Neural cell (in vitro differentiated cells): Measurements from ENCODE around the gene PLEKHG3. TPM values are rescaled to one million over a fixed set of nuclear protein-coding genes. Genes with fewer than 3 reads are reported as not detected.

ENCODE experiments used
- H2AFZ ChIP-seq: fragments of 200-600, 300-800 bp; sonication (generic), shearing (Covaris generic); 2 replicates; pipeline ENCODE4 v1.6.0; 2014; ENCODE audit warnings: low read depth, mild to moderate bottlenecking, antibody characterized with exemption, low read length, moderate library complexity
- H3F3A ChIP-seq: fragments of 200-600 bp; shearing (Covaris generic); 2 replicates; pipeline ENCODE4 v1.6.1; 2016; ENCODE audit warnings: mild to moderate bottlenecking, moderate library complexity, mixed read lengths, antibody characterized with exemption, low read length; ENCODE audit not compliant: insufficient read depth, poor library complexity, severe bottlenecking
- H3K27ac ChIP-seq: fragments of 200-600, 300-800 bp; sonication (generic), shearing (Covaris generic); 2 replicates; pipeline ENCODE4 v1.5.1; 2014; ENCODE audit warnings: mild to moderate bottlenecking, low read length, moderate library complexity
- H3K27me3 ChIP-seq: fragments of 300-800, 200-600 bp; sonication (generic), shearing (Covaris generic); 2 replicates; pipeline ENCODE4 v1.6.0; 2014; ENCODE audit warnings: mild to moderate bottlenecking, low read depth, low read length, moderate library complexity; ENCODE audit not compliant: insufficient read depth
- H3K36me3 ChIP-seq: fragments of 300-800, 200-600 bp; sonication (generic), shearing (Covaris generic); 2 replicates; pipeline ENCODE4 v1.5.1; 2014; ENCODE audit warnings: mild to moderate bottlenecking, antibody characterized with exemption, low read length, moderate library complexity; ENCODE audit not compliant: insufficient read depth
- H3K4me2 ChIP-seq: fragments of 300-800, 200-600 bp; sonication (generic), shearing (Covaris generic); 2 replicates; pipeline ENCODE4 v1.6.0; 2014; ENCODE audit warnings: mild to moderate bottlenecking, low read length
- H3K4me3 ChIP-seq: fragments of 300-800, 200-600 bp; sonication (generic), shearing (Covaris generic); 2 replicates; pipeline ENCODE4 v1.5.1; 2014; ENCODE audit warnings: mild to moderate bottlenecking, low read length, moderate library complexity
- H3K79me2 ChIP-seq: fragments of 200-600 bp; shearing (Covaris generic); replicated peaks from 2 replicates; pipeline ENCODE4 v1.6.0; 2014; ENCODE audit warnings: mild to moderate bottlenecking, low read length, moderate library complexity; ENCODE audit not compliant: insufficient read depth
- H3K9ac ChIP-seq: fragments of 300-800, 200-600 bp; sonication (generic), shearing (Covaris generic); 2 replicates; pipeline ENCODE4 v1.6.1; 2016; ENCODE audit warnings: mild to moderate bottlenecking, low read length, mixed read lengths
- H3K9me2 ChIP-seq: fragments of 200-600 bp; shearing (Covaris generic); 2 replicates; pipeline ENCODE4 v1.6.1; 2016; ENCODE audit warnings: mild to moderate bottlenecking, low read length, mixed read lengths; ENCODE audit not compliant: insufficient read depth
- H3K9me3 ChIP-seq: fragments of 200-600, 300-800 bp; sonication (generic), shearing (Covaris generic); 2 replicates; pipeline ENCODE4 v1.6.1; 2016; ENCODE audit warnings: mild to moderate bottlenecking, mixed run types, low read length, moderate library complexity, mixed read lengths
- H4K20me1 ChIP-seq: fragments of 200-600 bp; shearing (Covaris generic); 2 replicates; pipeline ENCODE4 v1.6.1; 2016; ENCODE audit warnings: mild to moderate bottlenecking, mixed run types; ENCODE audit not compliant: insufficient read depth
- CTCF ChIP-seq: fragments of 450-650 bp; IDR thresholded peaks from 2 replicates; pipeline ENCODE4 v1.5.1; 2014; ENCODE audit warnings: antibody characterized with exemption, mild to moderate bottlenecking, moderate library complexity; ENCODE audit not compliant: poor library complexity, severe bottlenecking
- EP300 ChIP-seq: fragments of 450-650 bp; conservative IDR thresholded peaks from 2 replicates; pipeline ENCODE4 v1.6.1; 2014; ENCODE audit warnings: antibody characterized with exemption, mild to moderate bottlenecking, moderate library complexity; ENCODE audit not compliant: poor library complexity, severe bottlenecking
- EZH2 ChIP-seq: fragments of 200-600, 300-800 bp; shearing (Covaris generic), sonication (generic); IDR thresholded peaks from 2 replicates; pipeline ENCODE4 v1.6.1; 2014; ENCODE audit warnings: antibody characterized with exemption, low read length, borderline replicate concordance, mild to moderate bottlenecking; ENCODE audit not compliant: insufficient read depth, poor library complexity, severe bottlenecking
- MXI1 ChIP-seq: fragments of 450-650 bp; conservative IDR thresholded peaks from 2 replicates; pipeline ENCODE4 v1.6.1; 2014; ENCODE audit warnings: antibody characterized with exemption, mild to moderate bottlenecking; ENCODE audit not compliant: poor library complexity, severe bottlenecking
- POLR2AphosphoS5 ChIP-seq: IDR thresholded peaks from 2 replicates; pipeline ENCODE4 v1.6.1; 2012
- RAD21 ChIP-seq: fragments of 450-650 bp; conservative IDR thresholded peaks from 2 replicates; pipeline ENCODE4 v1.6.1; 2014; ENCODE audit warnings: antibody characterized with exemption, mild to moderate bottlenecking, moderate library complexity
- REST ChIP-seq: IDR thresholded peaks from 2 replicates; pipeline ENCODE4 v1.6.1; 2012; ENCODE audit warnings: borderline replicate concordance
- SMC3 ChIP-seq: fragments of 450-650 bp; conservative IDR thresholded peaks from 2 replicates; pipeline ENCODE4 v1.6.1; 2014; ENCODE audit warnings: antibody characterized with exemption, mild to moderate bottlenecking, moderate library complexity; ENCODE audit not compliant: poor library complexity
- TAF1 ChIP-seq: IDR thresholded peaks from 2 replicates; pipeline ENCODE4 v1.6.1; 2012; ENCODE audit warnings: low read depth
- polyA plus RNA-seq: library from polyadenylated mRNA; depleted of rRNA; stranded (reverse); fragments of >200 nt; gene quantifications from 2 replicates; pipeline ENCODE4 v1.2.3, GENCODE V29; 2014

The PLEKHG3 gene
- polyA plus RNA-seq, 1 donor from 2014 or later: 15.8 TPM

DNA sequence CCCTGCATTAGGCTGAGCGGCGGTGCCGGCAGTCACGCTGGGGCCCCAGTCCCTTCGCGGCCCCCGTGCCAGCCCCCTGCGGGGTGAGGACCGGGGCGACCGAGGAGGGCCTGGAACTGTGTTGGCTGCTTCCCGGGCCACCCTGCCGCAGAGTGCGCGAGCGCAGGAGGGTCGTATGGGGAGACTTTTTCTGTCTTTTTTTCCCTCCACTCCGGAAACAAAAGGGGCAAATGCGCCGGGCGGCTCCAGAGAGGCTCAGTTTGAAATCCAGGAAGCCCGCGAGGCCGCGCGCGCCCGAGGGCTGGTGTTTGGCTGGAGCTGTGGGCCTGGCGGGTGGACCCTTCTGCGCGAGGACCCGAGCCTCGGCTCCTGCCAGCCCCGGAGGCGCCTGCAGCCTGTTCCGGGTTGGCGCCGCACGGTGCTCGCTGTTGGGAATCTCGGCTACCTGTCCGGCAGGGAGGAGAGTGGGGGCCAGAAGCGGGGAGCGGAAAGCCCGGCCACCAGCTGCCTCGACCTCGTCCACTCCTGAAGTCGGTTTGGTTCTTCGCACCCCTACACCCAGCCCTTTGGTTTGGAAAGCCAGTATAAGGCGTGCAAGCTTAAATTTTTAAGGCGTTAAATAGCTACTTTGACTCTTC lies 638 bp downstream of the PLEKHG3 start:
- H3K79me2 ChIP-seq: peaks cover 20% of the 10 kb centered on the region
- H4K20me1 ChIP-seq: no peaks in the 10 kb centered on the region
- no peak for TF ChIP-seq EP300
- TF ChIP-seq RAD21: no peak
- TF ChIP-seq CTCF: no peak
- TF ChIP-seq EZH2: no peak
- TF ChIP-seq REST: no peak
- no peak for TF ChIP-seq SMC3
- no peak for TF ChIP-seq MXI1
- TF ChIP-seq POLR2AphosphoS5: no peak
- no peak for TF ChIP-seq TAF1
- H3K4me3 ChIP-seq: peak overlapping the region; percentile 86
- H3K9me3 ChIP-seq: no peaks in the 10 kb centered on the region
- H3K27me3 ChIP-seq: peaks cover 18% of the 10 kb centered on the region
- H3F3A ChIP-seq: no peaks in the 10 kb centered on the region
- H3K27ac ChIP-seq: peak overlapping the region; percentile 40
- peak overlapping the region; percentile 71 for H2AFZ ChIP-seq
- H3K9ac ChIP-seq: peak overlapping the region; percentile 72
- peak overlapping the region; percentile 68 for H3K4me2 ChIP-seq
- H3K36me3 ChIP-seq: no peaks in the 10 kb centered on the region
- no peaks in the 10 kb centered on the region for H3K9me2 ChIP-seq

DNA sequence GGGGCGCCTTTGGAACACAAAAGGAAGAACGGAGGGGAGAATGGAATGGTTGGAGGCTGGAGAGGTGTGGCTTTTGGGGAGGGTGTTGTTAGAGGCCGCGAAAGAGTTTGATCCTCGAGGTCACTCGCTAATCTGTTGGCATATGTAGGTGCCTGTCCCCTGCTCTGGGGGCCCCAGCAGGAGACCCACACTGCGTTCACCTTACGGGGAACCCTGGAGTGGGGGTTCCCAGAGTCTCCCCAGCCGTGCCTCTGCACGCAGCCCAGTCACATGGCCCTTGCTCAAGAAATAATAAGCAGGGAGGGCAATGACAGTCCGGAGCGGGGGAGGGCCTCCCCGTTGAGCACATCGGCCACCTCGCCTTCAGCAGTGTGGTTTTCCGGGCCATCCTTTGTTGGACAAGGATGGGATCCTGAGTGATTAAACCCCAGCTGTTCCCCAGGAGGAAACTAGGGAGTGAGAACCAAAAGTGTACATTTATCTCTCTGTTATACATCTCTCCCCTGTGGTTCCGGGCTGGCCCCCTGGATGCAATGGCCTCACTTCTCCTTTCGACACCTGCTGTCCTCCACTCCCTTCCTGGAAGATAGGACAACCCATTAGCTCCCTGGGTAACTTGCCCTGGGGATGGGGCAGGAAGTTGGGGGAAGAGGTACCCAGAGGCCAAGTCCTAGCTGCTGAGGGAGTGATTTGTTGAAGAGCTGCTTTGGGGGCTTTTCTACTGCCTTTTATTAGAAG lies 1.3 kb downstream of the PLEKHG3 start:
- no peaks in the 10 kb centered on the region for H3K9me2 ChIP-seq
- H3K4me2 ChIP-seq: peak overlapping the region; percentile 68
- peak overlapping the region; percentile 86 for H3K4me3 ChIP-seq
- H3K9ac ChIP-seq: peak overlapping the region; percentile 72
- TF ChIP-seq EP300 (no peak), REST (no peak), MXI1 (no peak), RAD21 (no peak), EZH2 (no peak), CTCF (no peak), POLR2AphosphoS5 (no peak), SMC3 (no peak), TAF1 (no peak)
- no peaks in the 10 kb centered on the region for H3F3A ChIP-seq
- H4K20me1 ChIP-seq: no peaks in the 10 kb centered on the region
- peaks cover 18% of the 10 kb centered on the region for H3K27me3 ChIP-seq
- H2AFZ ChIP-seq: peak overlapping the region; percentile 71
- no peaks in the 10 kb centered on the region for H3K9me3 ChIP-seq
- no peak overlapping the region for H3K27ac ChIP-seq
- no peaks in the 10 kb centered on the region for H3K36me3 ChIP-seq
- H3K79me2 ChIP-seq: peaks cover 22% of the 10 kb centered on the region
